OCI-LY1 (cell line): ENCODE measurements around the gene STK38L.

Experiments used
- H2AFZ ChIP-seq: fragments of 200-600 bp; sonication (generic), shearing (Covaris generic); 2 replicates; pipeline ENCODE4 v1.6.0; 2014; ENCODE audit warnings: antibody characterized with exemption, mild to moderate bottlenecking, low read length
- H3F3A ChIP-seq: fragments of 200-600 bp; sonication (generic), shearing (Covaris generic); 2 replicates; pipeline ENCODE4 v1.6.0; 2014; ENCODE audit warnings: mild to moderate bottlenecking, antibody characterized with exemption, low read length, moderate library complexity; ENCODE audit not compliant: insufficient read depth
- H3K27ac ChIP-seq: fragments of 200-600 bp; sonication (generic); 2 replicates; pipeline ENCODE4 v1.5.1; 2014; ENCODE audit warnings: low read length, mixed run types, mild to moderate bottlenecking, low read depth; ENCODE audit not compliant: poor library complexity, severe bottlenecking
- H3K27me3 ChIP-seq: fragments of 200-600 bp; sonication (generic); 2 replicates; pipeline ENCODE4 v1.6.0; 2014; ENCODE audit warnings: antibody characterized with exemption, mild to moderate bottlenecking, low read length, moderate library complexity; ENCODE audit not compliant: insufficient read depth
- H3K36me3 ChIP-seq: fragments of 200-600 bp; sonication (generic); 2 replicates; pipeline ENCODE4 v1.6.1; 2014; ENCODE audit warnings: mild to moderate bottlenecking, antibody characterized with exemption, low read length, moderate library complexity, mixed read lengths; ENCODE audit not compliant: insufficient read depth
- H3K4me1 ChIP-seq: fragments of 200-600 bp; sonication (generic); 2 replicates; pipeline ENCODE4 v1.5.1; 2014; ENCODE audit warnings: mild to moderate bottlenecking, low read length, moderate library complexity; ENCODE audit not compliant: insufficient read depth, severe bottlenecking
- H3K4me2 ChIP-seq: fragments of 200-600 bp; sonication (generic), shearing (Covaris generic); 2 replicates; pipeline ENCODE4 v1.6.1; 2014; ENCODE audit warnings: low read length
- H3K4me3 ChIP-seq: fragments of 200-600 bp; sonication (generic); 2 replicates; pipeline ENCODE4 v1.5.1; 2014; ENCODE audit warnings: low read length, low read depth, mild to moderate bottlenecking, mixed read lengths; ENCODE audit not compliant: poor library complexity, severe bottlenecking
- H3K79me2 ChIP-seq: fragments of 200-600 bp; shearing (Covaris generic); 2 replicates; pipeline ENCODE4 v1.6.1; 2016; ENCODE audit warnings: mixed run types, low read length, mixed read lengths; ENCODE audit not compliant: insufficient read depth
- H3K9ac ChIP-seq: fragments of 200-600 bp; sonication (generic), shearing (Covaris generic); 2 replicates; pipeline ENCODE4 v1.6.1; 2014; ENCODE audit warnings: mild to moderate bottlenecking, low read length, mixed read lengths
- H3K9me2 ChIP-seq: fragments of 200-600 bp; sonication (generic), shearing (Covaris generic); 2 replicates; pipeline ENCODE4 v1.6.1; 2014; ENCODE audit warnings: low read depth, mild to moderate bottlenecking, low read length, mixed read lengths
- H3K9me3 ChIP-seq: fragments of 200-600 bp; shearing (Covaris generic); 2 replicates; pipeline ENCODE4 v1.6.1; 2014; ENCODE audit warnings: low read length, mixed read lengths
- H4K20me1 ChIP-seq: fragments of 200-600 bp; sonication (generic), shearing (Covaris generic); 2 replicates; pipeline ENCODE4 v1.6.0; 2016; ENCODE audit warnings: mild to moderate bottlenecking, low read length; ENCODE audit not compliant: insufficient read depth
- CTCF ChIP-seq: fragments of 200-600 bp; sonication (generic), shearing (Covaris generic); IDR thresholded peaks from 2 replicates; pipeline ENCODE4 v1.5.1; 2017; ENCODE audit warnings: mild to moderate bottlenecking, antibody characterized with exemption, low read length, moderate library complexity, mixed read lengths
- EZH2 ChIP-seq: fragments of 200-600 bp; sonication (generic), shearing (Covaris generic); IDR thresholded peaks from 2 replicates; pipeline ENCODE4 v1.8.0; 2017; ENCODE audit warnings: borderline replicate concordance, mixed run types, mild to moderate bottlenecking, antibody characterized with exemption, low read length, moderate library complexity, mixed read lengths

The STK38L gene

GRCh38 chr12:27277846-27278260 is 33.8 kb downstream of the STK38L start:
- H3K79me2 ChIP-seq: no peaks in the 10 kb centered on the region
- H4K20me1 ChIP-seq: no peaks in the 10 kb centered on the region
- no peak overlapping the region for H3K4me3 ChIP-seq
- TF ChIP-seq CTCF: no peak
- TF ChIP-seq EZH2: no peak
- H3K9ac ChIP-seq: no peak overlapping the region
- no peak overlapping the region for H3K4me2 ChIP-seq
- H3K27ac ChIP-seq: no peak overlapping the region
- no peaks in the 10 kb centered on the region for H3K36me3 ChIP-seq
- H3K4me1 ChIP-seq: no peaks in the 10 kb centered on the region
- no peak overlapping the region for H2AFZ ChIP-seq
- H3K9me2 ChIP-seq: no peaks in the 10 kb centered on the region
- no peaks in the 10 kb centered on the region for H3K9me3 ChIP-seq
- no peaks in the 10 kb centered on the region for H3K27me3 ChIP-seq
- no peaks in the 10 kb centered on the region for H3F3A ChIP-seq

GRCh38 chr12:27279826-27280225 is 35.7 kb downstream of the STK38L start:
- no peaks in the 10 kb centered on the region for H3K9me3 ChIP-seq
- no peaks in the 10 kb centered on the region for H3K79me2 ChIP-seq
- H4K20me1 ChIP-seq: no peaks in the 10 kb centered on the region

GRCh38 chr12:27280412-27280811 is 36.3 kb downstream of the STK38L start:
- Histone ChIP-seq H3K79me2 (no peaks in the 10 kb centered on the region), H2AFZ (no peak overlapping the region), H3K4me1 (no peaks in the 10 kb centered on the region), H3K36me3 (no peaks in the 10 kb centered on the region), H3K9me3 (no peaks in the 10 kb centered on the region), H3K9ac (no peak overlapping the region), H4K20me1 (no peaks in the 10 kb centered on the region), H3F3A (no peaks in the 10 kb centered on the region), H3K4me2 (no peak overlapping the region), H3K27me3 (no peaks in the 10 kb centered on the region), H3K27ac (no peak overlapping the region), H3K9me2 (no peaks in the 10 kb centered on the region), H3K4me3 (no peak overlapping the region)
- TF ChIP-seq CTCF (no peak), EZH2 (no peak)

More at GRCh38 chr12:27279826-27280225, 35.7 kb downstream of the STK38L start:
- no peaks in the 10 kb centered on the region for H3K36me3 ChIP-seq
- TF ChIP-seq EZH2 (no peak), CTCF (no peak)
- H3K4me3 ChIP-seq: no peak overlapping the region
- H3K4me2 ChIP-seq: no peak overlapping the region
- H3K4me1 ChIP-seq: no peaks in the 10 kb centered on the region
- H3F3A ChIP-seq: no peaks in the 10 kb centered on the region
- no peak overlapping the region for H3K27ac ChIP-seq
- no peak overlapping the region for H2AFZ ChIP-seq
- no peaks in the 10 kb centered on the region for H3K27me3 ChIP-seq
- no peaks in the 10 kb centered on the region for H3K9me2 ChIP-seq
- no peak overlapping the region for H3K9ac ChIP-seq
